Suppressor macrophage treated with lipopolysaccharide for 4 hours (primary cell): ENCODE measurements around the gene TNFAIP8L3.
A peak's percentile ranks its signal among the peaks of the same experiment; 100 is the strongest.
"Not testable (repeated sequence)": the region's sequence is repeated elsewhere in the genome, so short reads cannot be mapped to it uniquely, and the experiment has no call there.

Experiments used
- DNase-seq: peaks from one replicate; pipeline ENCODE4 v3.0.0-alpha.2; 2020

Gene TNFAIP8L3

GRCh38 chr15:51094606-51095569, at the start of gene TNFAIP8L3:
TNFAIP8L3 (minus strand) TSS chr15:51094906; CDS start chr15:51094595, 311 bp downstream.
- peak; percentile 24 for DNase-seq

GRCh38 chr15:51144021-51144532, 49.4 kb upstream of the TNFAIP8L3 start:
- DNase-seq, result peak; percentile 47

- not testable (repeated sequence) for DNase-seq
These were observed 45.6 kb upstream of the TNFAIP8L3 start for GRCh38 chr15:51140347-51140746.

GRCh38 chr15:51139091-51139490, 44.4 kb upstream of the TNFAIP8L3 start:
- DNase-seq, result no peak

- no peak for DNase-seq
These were observed 43.2 kb upstream of the TNFAIP8L3 start for GRCh38 chr15:51137880-51138430.

- no peak for DNase-seq
These were observed 42.3 kb upstream of the TNFAIP8L3 start for GRCh38 chr15:51137024-51137423.

- DNase-seq, result no peak
These were observed 40.6 kb upstream of the TNFAIP8L3 start for GRCh38 chr15:51135276-51135675.

GRCh38 chr15:51134416-51135199, 39.9 kb upstream of the TNFAIP8L3 start:
- no peak for DNase-seq

- peak; percentile 44 for DNase-seq
These were observed 38.5 kb upstream of the TNFAIP8L3 start for GRCh38 chr15:51133140-51133765.

GRCh38 chr15:51132384-51133139, 37.9 kb upstream of the TNFAIP8L3 start:
- peak; percentile 47 for DNase-seq

- DNase-seq, result no peak
These were observed 37.0 kb upstream of the TNFAIP8L3 start for GRCh38 chr15:51131596-51132290.

- DNase-seq, result no peak
These were observed 35.6 kb upstream of the TNFAIP8L3 start for GRCh38 chr15:51130344-51130743.

- DNase-seq, result no peak
These were observed 35.0 kb upstream of the TNFAIP8L3 start for GRCh38 chr15:51129535-51130188.

- DNase-seq, result no peak
These were observed 34.0 kb upstream of the TNFAIP8L3 start for GRCh38 chr15:51128701-51129100.

- peak; percentile 57 for DNase-seq
These were observed 32.1 kb upstream of the TNFAIP8L3 start for GRCh38 chr15:51126842-51127241.

GRCh38 chr15:51123002-51123401, 28.3 kb upstream of the TNFAIP8L3 start:
- DNase-seq, result not testable (repeated sequence)

- no peak for DNase-seq
These were observed 27.0 kb upstream of the TNFAIP8L3 start for GRCh38 chr15:51121631-51122225.

GRCh38 chr15:51121118-51121517, 26.4 kb upstream of the TNFAIP8L3 start:
- peak; percentile 76 for DNase-seq

- no peak for DNase-seq
These were observed 24.4 kb upstream of the TNFAIP8L3 start for GRCh38 chr15:51119120-51119519.

GRCh38 chr15:51117270-51117669, 22.6 kb upstream of the TNFAIP8L3 start:
- no peak for DNase-seq
